Measurements from ENCODE around the gene TMEM144. TPM values are rescaled to one million over a fixed set of nuclear protein-coding genes. Genes with fewer than 3 reads are reported as not detected.

The TMEM144 gene
- total RNA-seq, 1 experiment from 2014 or later = 13.4 TPM

DNA sequence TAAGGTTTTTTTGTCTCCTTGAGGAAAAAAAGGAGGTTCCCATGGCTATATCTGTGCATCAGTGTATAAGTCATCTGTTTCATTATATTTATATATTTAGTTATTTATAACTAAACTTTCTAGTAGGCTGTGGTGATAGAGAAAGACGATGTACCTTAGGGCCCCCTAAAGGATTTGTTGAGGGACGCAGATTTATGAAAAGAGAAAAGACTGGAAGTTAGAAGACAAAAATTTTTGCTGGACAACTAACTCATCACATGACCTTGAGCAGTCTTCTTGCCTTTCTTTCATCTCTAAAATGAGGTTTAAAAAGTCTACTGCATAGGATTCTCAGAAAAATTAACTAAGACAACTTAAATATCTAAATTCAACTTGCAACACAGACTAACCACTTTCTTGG lies 43.6 kb upstream of the TMEM144 start:
- Histone ChIP-seq H3K4me1 (replicated peaks; ENCODE audit: insufficient read depth) (peaks cover 3% of the 10 kb centered on the region), H3K36me3 (ENCODE audit: low read depth) (no peaks in the 10 kb centered on the region)
- CTCF ChIA-PET = no interaction called here

DNA sequence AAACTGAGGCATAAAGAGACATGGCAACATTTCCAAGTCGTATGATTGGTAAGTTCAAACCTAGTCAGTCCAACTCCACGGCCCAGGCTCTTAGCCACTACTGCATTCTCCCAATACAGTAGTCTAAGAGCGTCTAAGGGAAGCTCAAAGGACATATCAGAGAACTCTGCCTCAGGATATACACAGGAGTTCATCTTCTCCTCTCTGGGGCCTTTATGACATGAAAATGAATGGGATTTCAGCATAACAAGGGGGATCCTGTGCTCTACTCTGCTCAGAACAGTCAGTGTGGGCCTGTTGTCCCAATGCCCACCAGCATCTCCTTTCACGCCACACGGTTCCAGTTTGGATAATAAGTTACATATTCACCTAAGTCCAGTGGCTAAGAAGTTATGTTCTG lies 41.7 kb upstream of the TMEM144 start:
- 0 out of 2 replicates have a peak, but pooled peaks cover 9% of the 10 kb centered on the region for H3K4me1 ChIP-seq (replicated peaks; ENCODE audit: insufficient read depth)
- H3K27ac ChIP-seq = no peak overlapping the region
- H3F3A ChIP-seq (ENCODE audit: insufficient read depth, low read depth) = no peaks in the 10 kb centered on the region
- ChIA-PET CTCF (no interaction called here), POLR2A (ENCODE audit: unreplicated experiment) (no interaction called here)
- DNase-seq = no peak
- no peak overlapping the region for H3K4me3 ChIP-seq
- no peak overlapping the region for H2AFZ ChIP-seq
- no peak for TF ChIP-seq EZH2 (IDR thresholded peaks at IDR 0.05; ENCODE audit: low read depth)
- TF ChIP-seq, protein P1, sequence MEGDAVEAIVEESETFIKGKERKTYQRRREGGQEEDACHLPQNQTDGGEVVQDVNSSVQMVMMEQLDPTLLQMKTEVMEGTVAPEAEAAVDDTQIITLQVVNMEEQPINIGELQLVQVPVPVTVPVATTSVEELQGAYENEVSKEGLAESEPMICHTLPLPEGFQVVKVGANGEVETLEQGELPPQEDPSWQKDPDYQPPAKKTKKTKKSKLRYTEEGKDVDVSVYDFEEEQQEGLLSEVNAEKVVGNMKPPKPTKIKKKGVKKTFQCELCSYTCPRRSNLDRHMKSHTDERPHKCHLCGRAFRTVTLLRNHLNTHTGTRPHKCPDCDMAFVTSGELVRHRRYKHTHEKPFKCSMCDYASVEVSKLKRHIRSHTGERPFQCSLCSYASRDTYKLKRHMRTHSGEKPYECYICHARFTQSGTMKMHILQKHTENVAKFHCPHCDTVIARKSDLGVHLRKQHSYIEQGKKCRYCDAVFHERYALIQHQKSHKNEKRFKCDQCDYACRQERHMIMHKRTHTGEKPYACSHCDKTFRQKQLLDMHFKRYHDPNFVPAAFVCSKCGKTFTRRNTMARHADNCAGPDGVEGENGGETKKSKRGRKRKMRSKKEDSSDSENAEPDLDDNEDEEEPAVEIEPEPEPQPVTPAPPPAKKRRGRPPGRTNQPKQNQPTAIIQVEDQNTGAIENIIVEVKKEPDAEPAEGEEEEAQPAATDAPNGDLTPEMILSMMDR (conservative IDR thresholded peaks at IDR 0.05) = no peak
- BruUV-seq (replicated peaks) = no TSS peak
- no peaks in the 10 kb centered on the region for H3K79me2 ChIP-seq (ENCODE audit: low read depth)
- H3K36me3 ChIP-seq (ENCODE audit: low read depth) = no peaks in the 10 kb centered on the region
- intact Hi-C loops (cut with micrococcal nuclease; ENCODE audit: unreplicated experiment) = no loop called here
- no peak overlapping the region for H3K4me2 ChIP-seq
- no peaks in the 10 kb centered on the region for H4K20me1 ChIP-seq (ENCODE audit: insufficient read depth)
- H3K9me3 ChIP-seq (ENCODE audit: insufficient read depth, low read depth) = no peaks in the 10 kb centered on the region
- no peaks in the 10 kb centered on the region for H3K9me2 ChIP-seq (ENCODE audit: insufficient read depth)
- H3K27me3 ChIP-seq (ENCODE audit: insufficient read depth, low read depth) = no peaks in the 10 kb centered on the region

More for the DNA sequence above, 43.6 kb upstream of the TMEM144 start:
- H4K20me1 ChIP-seq (ENCODE audit: insufficient read depth) = no peaks in the 10 kb centered on the region
- H3K4me2 ChIP-seq = no peak overlapping the region
- no TSS peak for BruUV-seq (replicated peaks)
- no peak overlapping the region for H3K27ac ChIP-seq
- TF ChIP-seq, protein P1 (conservative IDR thresholded peaks at IDR 0.05) = no peak
- TF ChIP-seq EZH2 (IDR thresholded peaks at IDR 0.05; ENCODE audit: low read depth) = no peak
- no peak for DNase-seq
- POLR2A ChIA-PET (ENCODE audit: unreplicated experiment) = no interaction called here
- H3K9me3 ChIP-seq (ENCODE audit: insufficient read depth, low read depth) = no peaks in the 10 kb centered on the region
- H2AFZ ChIP-seq = no peak overlapping the region
- H3K4me3 ChIP-seq = no peak overlapping the region
- H3F3A ChIP-seq (ENCODE audit: insufficient read depth, low read depth) = no peaks in the 10 kb centered on the region
- intact Hi-C loops (cut with micrococcal nuclease; ENCODE audit: unreplicated experiment) = no loop called here
- H3K79me2 ChIP-seq (ENCODE audit: low read depth) = no peaks in the 10 kb centered on the region
- H3K27me3 ChIP-seq (ENCODE audit: insufficient read depth, low read depth) = no peaks in the 10 kb centered on the region
- no peaks in the 10 kb centered on the region for H3K9me2 ChIP-seq (ENCODE audit: insufficient read depth)

DNA sequence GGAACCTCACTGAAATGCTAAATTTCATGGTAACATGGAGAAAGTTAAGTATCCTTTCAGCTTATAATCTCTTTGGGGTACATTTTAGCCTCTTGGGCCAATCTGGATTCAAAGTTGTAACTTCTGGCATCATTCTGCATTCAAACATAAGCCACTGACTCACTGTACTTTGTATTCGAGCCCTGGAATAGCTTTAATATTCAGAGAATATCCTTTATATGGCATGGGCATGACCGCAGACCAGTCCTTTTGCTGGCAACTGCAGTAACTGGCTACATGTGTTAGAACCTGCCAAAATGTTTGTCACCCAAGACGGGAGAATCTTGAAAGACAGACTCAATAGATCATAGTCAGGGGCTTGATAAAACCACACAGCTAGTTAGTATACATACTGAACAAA lies 40.8 kb upstream of the TMEM144 start:
- H3K27me3 ChIP-seq (ENCODE audit: insufficient read depth, low read depth) = no peaks in the 10 kb centered on the region
- no peak overlapping the region for H2AFZ ChIP-seq
- H3K9me3 ChIP-seq (ENCODE audit: insufficient read depth, low read depth) = no peaks in the 10 kb centered on the region
- no peaks in the 10 kb centered on the region for H3K36me3 ChIP-seq (ENCODE audit: low read depth)
- H3K4me3 ChIP-seq = no peak overlapping the region
- no TSS peak for BruUV-seq (replicated peaks)
- H3K9me2 ChIP-seq (ENCODE audit: insufficient read depth) = no peaks in the 10 kb centered on the region
- no peak overlapping the region for H3K27ac ChIP-seq
- H3K4me1 ChIP-seq (replicated peaks; ENCODE audit: insufficient read depth) = 0 out of 2 replicates have a peak, but pooled peaks cover 9% of the 10 kb centered on the region
- no peak for DNase-seq
- CTCF ChIA-PET = no interaction called here
- no peaks in the 10 kb centered on the region for H3F3A ChIP-seq (ENCODE audit: insufficient read depth, low read depth)
- no peaks in the 10 kb centered on the region for H4K20me1 ChIP-seq (ENCODE audit: insufficient read depth)
- POLR2A ChIA-PET (ENCODE audit: unreplicated experiment) = no interaction called here
- TF ChIP-seq EZH2 (IDR thresholded peaks at IDR 0.05; ENCODE audit: low read depth) = no peak
- TF ChIP-seq, protein P1 (conservative IDR thresholded peaks at IDR 0.05) = no peak
- no peaks in the 10 kb centered on the region for H3K79me2 ChIP-seq (ENCODE audit: low read depth)
- H3K4me2 ChIP-seq = no peak overlapping the region
- intact Hi-C loops (cut with micrococcal nuclease; ENCODE audit: unreplicated experiment) = no loop called here

All from PC-9 (cell line).